Panc1 (cell line): ENCODE results near the gene BOK. TPM values are rescaled to one million over a fixed set of nuclear protein-coding genes. Genes with fewer than 3 reads are reported as not detected.
"Not testable (repeated sequence)": the region's sequence is repeated elsewhere in the genome, so short reads cannot be mapped to it uniquely, and the experiment has no call there.

ENCODE experiments used
- ATAC-seq: fragments of 200-7000 bp; cut with Tn5 transposase; 2 replicates; pipeline ENCODE4 v1.9.1; 2020; ENCODE audit warnings: mild to moderate bottlenecking, moderate library complexity
- BruUV-seq: library from RNA; stranded (reverse); fragments of 400-500 nt; replicated peaks from 2 replicates; lab custom pipeline; 2021; lab: Mats Ljungman, UMichigan
- CTCF ChIA-PET: fragments of 300-600 bp; sonication (Branson Sonifier 250); formaldehyde crosslinking; loops from one replicate; lab custom pipeline; 2022; ENCODE audit warnings: antibody characterized with exemption; lab: Charles Lee
- POLR2A ChIA-PET: fragments of 300-600 bp; sonication (Branson Sonifier 250); formaldehyde crosslinking; loops from one replicate; lab custom pipeline; 2022; ENCODE audit warnings: antibody characterized with exemption; lab: Charles Lee
- DNase-seq: peaks from one replicate; pipeline ENCODE4 v3.0.0-alpha.2; 2010; ENCODE audit warnings: low read depth, low spot score
- H3K27ac ChIP-seq: 2 replicates; pipeline ENCODE4 v1.5.1; 2011; ENCODE audit warnings: mild to moderate bottlenecking, low read length, inconsistent platforms
- H3K27me3 ChIP-seq: fragments of 200-500 bp; sonication (Bioruptor generic); 2 replicates; pipeline ENCODE4 v1.6.0; 2014; ENCODE audit warnings: low read length, inconsistent platforms; ENCODE audit not compliant: control insufficient read depth, insufficient read depth
- H3K36me3 ChIP-seq: fragments of 200-500 bp; sonication (Bioruptor generic); 2 replicates; pipeline ENCODE4 v1.5.1; 2014; ENCODE audit warnings: inconsistent platforms, mild to moderate bottlenecking, low read length, moderate library complexity; ENCODE audit not compliant: control insufficient read depth, insufficient read depth
- H3K4me1 ChIP-seq: 2 replicates; pipeline ENCODE4 v1.5.1; 2011; ENCODE audit warnings: inconsistent platforms, mild to moderate bottlenecking, low read length, moderate library complexity; ENCODE audit not compliant: control insufficient read depth, insufficient read depth
- H3K4me3 ChIP-seq, 2 experiments: 2 replicates each; pipeline ENCODE4 v1.5.1; 2011 to 2012; ENCODE audit warnings: low read depth in 2 of 2, low read length in 2 of 2, mild to moderate bottlenecking in 2 of 2, inconsistent platforms in 1 of 2, moderate library complexity in 1 of 2
- H3K9me3 ChIP-seq: fragments of 200-500 bp; sonication (Bioruptor generic); 2 replicates; pipeline ENCODE4 v1.5.1; 2014; ENCODE audit warnings: low read depth, mild to moderate bottlenecking, inconsistent platforms, low read length, moderate library complexity; ENCODE audit not compliant: control insufficient read depth, insufficient read depth
- POLR2AphosphoS5 ChIP-seq: IDR thresholded peaks from 2 replicates; pipeline ENCODE4 v1.6.1; 2012; ENCODE audit warnings: mild to moderate bottlenecking, low read depth, low read length, moderate library complexity
- SIN3A ChIP-seq: IDR thresholded peaks from 2 replicates; pipeline ENCODE4 v1.6.1; 2012; ENCODE audit warnings: low read depth, mild to moderate bottlenecking, low read length, moderate library complexity, borderline replicate concordance; ENCODE audit not compliant: insufficient read depth
- TCF7L2 ChIP-seq: IDR thresholded peaks from 2 replicates; pipeline ENCODE4 v1.6.1; 2011; ENCODE audit warnings: mild to moderate bottlenecking, low read depth, low read length, inconsistent platforms
- in situ Hi-C: cut with HindIII; loops from 2 replicates; pipeline ENCODE4 v1.10.0; 2016; ENCODE audit warnings: low sequenced_read_pairs, low pct_unique_long_range_greater_than_20kb
- intact Hi-C: fragments of 100-400 bp; cut with micrococcal nuclease; formaldehyde crosslinking; loops from one replicate; pipeline ENCODE4 v1.10.0; 2022; ENCODE audit not compliant: unreplicated experiment
- total RNA-seq: library from RNA; stranded (reverse); gene quantifications from one replicate; pipeline ENCODE4 v1.2.1, GENCODE V29; 2021; ENCODE audit not compliant: unreplicated experiment
- TF ChIP-seq, protein P1 (sequence below): fragments of 450-650 bp; IDR thresholded peaks from 2 replicates; pipeline ENCODE4 v1.5.1; 2017; ENCODE audit warnings: mild to moderate bottlenecking
- TF ChIP-seq, protein P2 (sequence below), 2 experiments: IDR thresholded peaks; 2 replicates each; pipeline ENCODE4 v1.6.1; 2011 to 2012; ENCODE audit warnings: low read depth in 2 of 2, control low read depth in 1 of 2, low read length in 1 of 2, mild to moderate bottlenecking in 1 of 2, moderate library complexity in 1 of 2; ENCODE audit not compliant: insufficient read depth in 1 of 2

BOK gene
- total RNA-seq, 1 experiment from 2014 or later = 39.1 TPM

DNA sequence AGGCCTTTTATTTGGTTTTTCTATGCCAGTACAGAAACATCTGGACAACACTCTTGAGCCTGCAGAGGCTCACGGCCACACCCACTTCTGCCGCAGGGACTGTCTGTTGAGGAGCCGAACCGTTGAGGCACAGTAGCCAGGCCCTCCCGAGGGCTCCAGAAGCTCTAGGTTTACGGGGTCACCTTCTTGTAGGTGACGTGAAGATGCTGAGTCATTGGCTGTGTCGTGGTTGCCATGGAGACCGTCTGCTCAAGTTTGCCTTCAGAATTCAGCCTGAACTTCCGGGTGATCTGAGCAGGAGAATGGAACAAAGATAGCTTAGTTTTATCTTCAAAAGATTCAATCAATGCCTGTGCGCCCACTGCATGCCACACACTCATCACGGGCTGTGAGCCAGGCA lies 25.9 kb downstream of the BOK start:
- no peaks in the 10 kb centered on the region for H3K4me1 ChIP-seq
- H3K4me3 ChIP-seq = no peak overlapping the region
- TF ChIP-seq, protein P1, sequence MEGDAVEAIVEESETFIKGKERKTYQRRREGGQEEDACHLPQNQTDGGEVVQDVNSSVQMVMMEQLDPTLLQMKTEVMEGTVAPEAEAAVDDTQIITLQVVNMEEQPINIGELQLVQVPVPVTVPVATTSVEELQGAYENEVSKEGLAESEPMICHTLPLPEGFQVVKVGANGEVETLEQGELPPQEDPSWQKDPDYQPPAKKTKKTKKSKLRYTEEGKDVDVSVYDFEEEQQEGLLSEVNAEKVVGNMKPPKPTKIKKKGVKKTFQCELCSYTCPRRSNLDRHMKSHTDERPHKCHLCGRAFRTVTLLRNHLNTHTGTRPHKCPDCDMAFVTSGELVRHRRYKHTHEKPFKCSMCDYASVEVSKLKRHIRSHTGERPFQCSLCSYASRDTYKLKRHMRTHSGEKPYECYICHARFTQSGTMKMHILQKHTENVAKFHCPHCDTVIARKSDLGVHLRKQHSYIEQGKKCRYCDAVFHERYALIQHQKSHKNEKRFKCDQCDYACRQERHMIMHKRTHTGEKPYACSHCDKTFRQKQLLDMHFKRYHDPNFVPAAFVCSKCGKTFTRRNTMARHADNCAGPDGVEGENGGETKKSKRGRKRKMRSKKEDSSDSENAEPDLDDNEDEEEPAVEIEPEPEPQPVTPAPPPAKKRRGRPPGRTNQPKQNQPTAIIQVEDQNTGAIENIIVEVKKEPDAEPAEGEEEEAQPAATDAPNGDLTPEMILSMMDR = no peak
- TF ChIP-seq, protein P2, sequence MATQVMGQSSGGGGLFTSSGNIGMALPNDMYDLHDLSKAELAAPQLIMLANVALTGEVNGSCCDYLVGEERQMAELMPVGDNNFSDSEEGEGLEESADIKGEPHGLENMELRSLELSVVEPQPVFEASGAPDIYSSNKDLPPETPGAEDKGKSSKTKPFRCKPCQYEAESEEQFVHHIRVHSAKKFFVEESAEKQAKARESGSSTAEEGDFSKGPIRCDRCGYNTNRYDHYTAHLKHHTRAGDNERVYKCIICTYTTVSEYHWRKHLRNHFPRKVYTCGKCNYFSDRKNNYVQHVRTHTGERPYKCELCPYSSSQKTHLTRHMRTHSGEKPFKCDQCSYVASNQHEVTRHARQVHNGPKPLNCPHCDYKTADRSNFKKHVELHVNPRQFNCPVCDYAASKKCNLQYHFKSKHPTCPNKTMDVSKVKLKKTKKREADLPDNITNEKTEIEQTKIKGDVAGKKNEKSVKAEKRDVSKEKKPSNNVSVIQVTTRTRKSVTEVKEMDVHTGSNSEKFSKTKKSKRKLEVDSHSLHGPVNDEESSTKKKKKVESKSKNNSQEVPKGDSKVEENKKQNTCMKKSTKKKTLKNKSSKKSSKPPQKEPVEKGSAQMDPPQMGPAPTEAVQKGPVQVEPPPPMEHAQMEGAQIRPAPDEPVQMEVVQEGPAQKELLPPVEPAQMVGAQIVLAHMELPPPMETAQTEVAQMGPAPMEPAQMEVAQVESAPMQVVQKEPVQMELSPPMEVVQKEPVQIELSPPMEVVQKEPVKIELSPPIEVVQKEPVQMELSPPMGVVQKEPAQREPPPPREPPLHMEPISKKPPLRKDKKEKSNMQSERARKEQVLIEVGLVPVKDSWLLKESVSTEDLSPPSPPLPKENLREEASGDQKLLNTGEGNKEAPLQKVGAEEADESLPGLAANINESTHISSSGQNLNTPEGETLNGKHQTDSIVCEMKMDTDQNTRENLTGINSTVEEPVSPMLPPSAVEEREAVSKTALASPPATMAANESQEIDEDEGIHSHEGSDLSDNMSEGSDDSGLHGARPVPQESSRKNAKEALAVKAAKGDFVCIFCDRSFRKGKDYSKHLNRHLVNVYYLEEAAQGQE (IDR thresholded peaks at IDR 0.05; ENCODE audit: insufficient read depth in 1 of 2, low read depth in 2 of 2, low read length in 1 of 2) = no peak
- TF ChIP-seq SIN3A = no peak
- TF ChIP-seq TCF7L2 = no peak
- no peak for TF ChIP-seq POLR2AphosphoS5
- ChIA-PET CTCF (no interaction called here), POLR2A (no interaction called here)
- intact Hi-C loops (no loop called here), in situ Hi-C loops (no loop called here)
- no peaks in the 10 kb centered on the region for H3K27me3 ChIP-seq
- H3K36me3 ChIP-seq = no peaks in the 10 kb centered on the region
- ATAC-seq = no peak
- DNase-seq = no peak
- H3K9me3 ChIP-seq = peaks cover 26% of the 10 kb centered on the region
- no peak overlapping the region for H3K27ac ChIP-seq
- no TSS peak for BruUV-seq

DNA sequence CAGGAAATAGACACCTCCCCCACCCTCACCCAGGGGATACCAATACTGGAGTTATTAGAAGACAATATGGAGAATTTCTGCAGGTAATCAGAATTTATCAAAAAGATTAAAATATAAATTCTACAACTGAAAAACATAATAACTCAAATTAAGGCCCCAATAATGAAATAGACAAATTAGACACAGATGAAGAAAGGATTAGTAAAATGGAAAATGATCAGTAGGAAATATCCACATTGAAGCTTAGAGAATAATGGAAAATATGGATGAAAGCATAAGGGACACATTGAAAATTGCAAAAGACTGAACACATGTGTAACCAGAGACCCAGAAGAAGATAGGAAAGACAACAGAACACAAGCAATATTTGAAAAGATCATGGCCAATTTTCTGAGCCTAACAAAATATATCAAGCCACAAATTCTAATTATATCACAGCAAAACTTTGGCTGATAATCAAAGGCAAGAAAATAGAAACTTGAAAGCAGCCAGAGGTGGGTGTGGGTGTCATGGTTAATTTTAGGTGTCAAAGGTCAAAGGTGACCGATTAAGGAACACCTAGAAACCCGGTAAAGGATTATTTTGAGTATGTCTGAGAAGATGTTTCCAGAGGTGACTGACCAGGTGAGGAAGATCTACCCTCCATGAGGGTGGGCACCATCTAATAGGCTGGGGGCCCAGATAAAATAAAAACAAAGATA lies 28.2 kb downstream of the BOK start:
- ATAC-seq = no peak
- DNase-seq = no peak
- Histone ChIP-seq H3K9me3 (peaks cover 26% of the 10 kb centered on the region), H3K36me3 (no peaks in the 10 kb centered on the region), H3K4me1 (no peaks in the 10 kb centered on the region), H3K27me3 (no peaks in the 10 kb centered on the region), H3K27ac (no peak overlapping the region), H3K4me3 (no peak overlapping the region)
- POLR2A ChIA-PET = no interaction called here
- CTCF ChIA-PET = no interaction called here
- no TSS peak for BruUV-seq
- in situ Hi-C loops = no loop called here
- intact Hi-C loops = no loop called here
- TF ChIP-seq SIN3A (no peak), TCF7L2 (no peak), POLR2AphosphoS5 (no peak)
- TF ChIP-seq, protein P2 (IDR thresholded peaks at IDR 0.05; ENCODE audit: insufficient read depth in 1 of 2, low read depth in 2 of 2, low read length in 1 of 2) = no peak
- TF ChIP-seq, protein P1 = no peak

DNA sequence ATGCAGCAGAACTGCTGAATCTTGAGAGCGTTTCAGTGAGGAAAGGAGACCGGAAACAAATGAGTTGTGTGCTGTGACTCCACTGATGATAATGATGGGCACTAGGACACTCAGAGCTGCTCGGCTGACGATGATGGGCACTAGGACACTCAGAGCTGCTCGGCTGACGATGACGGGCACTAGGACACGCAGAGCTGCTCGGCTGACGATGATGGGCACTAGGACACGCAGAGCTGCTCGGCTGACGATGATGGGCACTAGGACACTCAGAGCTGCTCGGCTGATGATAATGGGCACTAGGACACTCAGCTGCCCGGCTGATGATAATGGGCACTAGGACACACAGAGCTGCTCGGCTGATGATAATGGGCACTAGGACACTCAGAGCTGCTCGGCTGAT lies 31.3 kb downstream of the BOK start:
- in situ Hi-C loops, H3K36me3 ChIP-seq, DNase-seq, BruUV-seq, H3K27me3 ChIP-seq, intact Hi-C loops, H3K27ac ChIP-seq, H3K4me3 ChIP-seq, H3K4me1 ChIP-seq, ATAC-seq: not testable (repeated sequence)
- peaks cover 26% of the 10 kb centered on the region for H3K9me3 ChIP-seq
- POLR2A ChIA-PET = interaction anchor here (0.6 kb wide), 1 partner anchor 8 kb away, joined by 3 read pairs; no protein-coding TSS in a partner anchor
- CTCF ChIA-PET = interaction anchor here (0.7 kb wide), 1 partner anchor 73 kb away, joined by 4 read pairs; no protein-coding TSS in a partner anchor
